ENCODE measurements around the gene ZHX3. TPM values are rescaled to one million over a fixed set of nuclear protein-coding genes. Genes with fewer than 3 reads are reported as not detected.

ZHX3 gene
- total and polyA plus RNA-seq, 2 of the 13 experiments (the other 11 are each of a cell fraction or from before 2014, with no cell fraction given) = 8.4 to 11.7 TPM

DNA sequence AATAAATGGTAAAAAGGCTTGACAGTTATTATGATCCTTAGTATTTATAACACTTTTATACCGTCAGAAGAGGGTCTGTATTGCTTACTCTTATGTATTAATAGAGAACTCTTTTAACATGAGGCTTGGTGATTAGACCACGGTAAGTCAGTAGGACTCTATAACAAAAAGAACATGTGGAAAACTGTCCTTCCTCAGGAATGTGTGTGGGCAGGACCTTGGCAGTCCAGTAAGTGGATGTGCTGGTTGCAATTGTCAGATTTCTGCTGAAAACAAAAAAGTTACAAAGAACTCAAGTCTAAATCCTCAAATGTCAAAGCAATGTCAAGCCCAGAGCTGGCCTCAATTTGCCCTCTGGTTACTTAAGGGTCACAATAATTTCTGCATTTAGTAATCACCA lies 99.1 kb downstream of the ZHX3 start:
- in situ Hi-C loops (cut with HindIII; ENCODE audit: extremely low pct_ligation_motif_present, low pct_unique_long_range_greater_than_20kb) = no loop called here
- intact Hi-C loops (cut with micrococcal nuclease; ENCODE audit: unreplicated experiment) = no loop called here
- Histone ChIP-seq H3K27me3 (ENCODE audit: control insufficient read depth in 1 of 2, insufficient read depth in 2 of 2, low read length in 2 of 2) (no peaks in the 10 kb centered on the region), H3K4me2 (ENCODE audit: low read depth, low read length) (no peak overlapping the region), H3K36me3 (replicated peaks in 1 of 2; ENCODE audit: control insufficient read depth in 1 of 2, insufficient read depth in 2 of 2, low read length in 2 of 2) (no peaks in the 10 kb centered on the region), H3K9me3 (ENCODE audit: low read length) (no peaks in the 10 kb centered on the region), H4K20me1 (ENCODE audit: insufficient read depth, low read length) (no peaks in the 10 kb centered on the region), H3K79me2 (ENCODE audit: insufficient read depth, low read length) (no peaks in the 10 kb centered on the region), H3K4me1 (ENCODE audit: insufficient read depth, low read length) (no peaks in the 10 kb centered on the region), H3K4me3 (replicated peaks in 1 of 3; ENCODE audit: insufficient read depth in 1 of 3, low read depth in 2 of 3, low read length in 3 of 3) (no peak overlapping the region), H3K27ac (ENCODE audit: extremely low read length, insufficient read depth, low read length) (no peak overlapping the region), H3K9ac (ENCODE audit: insufficient read depth, low read depth, low read length) (no peak overlapping the region), H2AFZ (ENCODE audit: low read length) (no peak overlapping the region)
- ATAC-seq (no peak), FAIRE-seq (no peak), DNase-seq (ENCODE audit: low spot score) (no peak)
- WGBS (ENCODE audit: low lambda C conversion rate) = 97% methylated on average over 2 of the region's 2 CpGs
- BruUV-seq (replicated peaks) = no TSS peak
- ChIA-PET POLR2A (no interaction called here), CTCF (ENCODE audit: low intra/inter-chr PET ratio, low total read pairs) (no interaction called here)
- TF ChIP-seq ZNF512 (CRISPR knock-in tag; IDR thresholded peaks at IDR 0.05) (no peak), ZSCAN31 (CRISPR knock-in tag; IDR thresholded peaks at IDR 0.05; ENCODE audit: low read depth) (no peak), TP53 (CRISPR knock-in tag; conservative IDR thresholded peaks at IDR 0.05) (no peak), ZNF766 (CRISPR knock-in tag; IDR thresholded peaks at IDR 0.05; ENCODE audit: borderline replicate concordance) (no peak), ZNF124 (CRISPR knock-in tag; IDR thresholded peaks at IDR 0.05) (no peak), KDM1A (CRISPR knock-in tag; IDR thresholded peaks at IDR 0.05) (no peak), ZBTB49 (CRISPR knock-in tag; IDR thresholded peaks at IDR 0.05; ENCODE audit: borderline replicate concordance) (no peak), ZNF383 (CRISPR knock-in tag; IDR thresholded peaks at IDR 0.05; ENCODE audit: borderline replicate concordance) (no peak), ZNF441 (CRISPR knock-in tag; IDR thresholded peaks at IDR 0.05; ENCODE audit: borderline replicate concordance) (no peak), ZNF672 (CRISPR knock-in tag; IDR thresholded peaks at IDR 0.05) (no peak), ZNF253 (CRISPR knock-in tag; IDR thresholded peaks at IDR 0.05; ENCODE audit: borderline replicate concordance) (no peak)
- TF ChIP-seq, protein P1, sequence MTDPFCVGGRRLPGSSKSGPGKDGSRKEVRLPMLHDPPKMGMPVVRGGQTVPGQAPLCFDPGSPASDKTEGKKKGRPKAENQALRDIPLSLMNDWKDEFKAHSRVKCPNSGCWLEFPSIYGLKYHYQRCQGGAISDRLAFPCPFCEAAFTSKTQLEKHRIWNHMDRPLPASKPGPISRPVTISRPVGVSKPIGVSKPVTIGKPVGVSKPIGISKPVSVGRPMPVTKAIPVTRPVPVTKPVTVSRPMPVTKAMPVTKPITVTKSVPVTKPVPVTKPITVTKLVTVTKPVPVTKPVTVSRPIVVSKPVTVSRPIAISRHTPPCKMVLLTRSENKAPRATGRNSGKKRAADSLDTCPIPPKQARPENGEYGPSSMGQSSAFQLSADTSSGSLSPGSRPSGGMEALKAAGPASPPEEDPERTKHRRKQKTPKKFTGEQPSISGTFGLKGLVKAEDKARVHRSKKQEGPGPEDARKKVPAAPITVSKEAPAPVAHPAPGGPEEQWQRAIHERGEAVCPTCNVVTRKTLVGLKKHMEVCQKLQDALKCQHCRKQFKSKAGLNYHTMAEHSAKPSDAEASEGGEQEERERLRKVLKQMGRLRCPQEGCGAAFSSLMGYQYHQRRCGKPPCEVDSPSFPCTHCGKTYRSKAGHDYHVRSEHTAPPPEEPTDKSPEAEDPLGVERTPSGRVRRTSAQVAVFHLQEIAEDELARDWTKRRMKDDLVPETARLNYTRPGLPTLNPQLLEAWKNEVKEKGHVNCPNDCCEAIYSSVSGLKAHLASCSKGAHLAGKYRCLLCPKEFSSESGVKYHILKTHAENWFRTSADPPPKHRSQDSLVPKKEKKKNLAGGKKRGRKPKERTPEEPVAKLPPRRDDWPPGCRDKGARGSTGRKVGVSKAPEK (CRISPR knock-in tag; IDR thresholded peaks at IDR 0.05; ENCODE audit: borderline replicate concordance) = no peak
- TF ChIP-seq, protein P2, sequence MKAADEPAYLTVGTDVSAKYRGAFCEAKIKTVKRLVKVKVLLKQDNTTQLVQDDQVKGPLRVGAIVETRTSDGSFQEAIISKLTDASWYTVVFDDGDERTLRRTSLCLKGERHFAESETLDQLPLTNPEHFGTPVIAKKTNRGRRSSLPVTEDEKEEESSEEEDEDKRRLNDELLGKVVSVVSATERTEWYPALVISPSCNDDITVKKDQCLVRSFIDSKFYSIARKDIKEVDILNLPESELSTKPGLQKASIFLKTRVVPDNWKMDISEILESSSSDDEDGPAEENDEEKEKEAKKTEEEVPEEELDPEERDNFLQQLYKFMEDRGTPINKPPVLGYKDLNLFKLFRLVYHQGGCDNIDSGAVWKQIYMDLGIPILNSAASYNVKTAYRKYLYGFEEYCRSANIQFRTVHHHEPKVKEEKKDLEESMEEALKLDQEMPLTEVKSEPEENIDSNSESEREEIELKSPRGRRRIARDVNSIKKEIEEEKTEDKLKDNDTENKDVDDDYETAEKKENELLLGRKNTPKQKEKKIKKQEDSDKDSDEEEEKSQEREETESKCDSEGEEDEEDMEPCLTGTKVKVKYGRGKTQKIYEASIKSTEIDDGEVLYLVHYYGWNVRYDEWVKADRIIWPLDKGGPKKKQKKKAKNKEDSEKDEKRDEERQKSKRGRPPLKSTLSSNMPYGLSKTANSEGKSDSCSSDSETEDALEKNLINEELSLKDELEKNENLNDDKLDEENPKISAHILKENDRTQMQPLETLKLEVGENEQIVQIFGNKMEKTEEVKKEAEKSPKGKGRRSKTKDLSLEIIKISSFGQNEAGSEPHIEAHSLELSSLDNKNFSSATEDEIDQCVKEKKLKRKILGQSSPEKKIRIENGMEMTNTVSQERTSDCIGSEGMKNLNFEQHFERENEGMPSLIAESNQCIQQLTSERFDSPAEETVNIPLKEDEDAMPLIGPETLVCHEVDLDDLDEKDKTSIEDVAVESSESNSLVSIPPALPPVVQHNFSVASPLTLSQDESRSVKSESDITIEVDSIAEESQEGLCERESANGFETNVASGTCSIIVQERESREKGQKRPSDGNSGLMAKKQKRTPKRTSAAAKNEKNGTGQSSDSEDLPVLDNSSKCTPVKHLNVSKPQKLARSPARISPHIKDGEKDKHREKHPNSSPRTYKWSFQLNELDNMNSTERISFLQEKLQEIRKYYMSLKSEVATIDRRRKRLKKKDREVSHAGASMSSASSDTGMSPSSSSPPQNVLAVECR (CRISPR knock-in tag; IDR thresholded peaks at IDR 0.05; ENCODE audit: borderline replicate concordance) = no peak
